Measurements from ENCODE around the gene SYNE1.
"Not testable (repeated sequence)": the region's sequence is repeated elsewhere in the genome, so short reads cannot be mapped to it uniquely, and the experiment has no call there.

GRCh38 chr6:152076242-152076641 is 560.9 kb downstream of the SYNE1 start:
- not testable (repeated sequence) for TF ChIP-seq CTCF, POLR2A, POLR2AphosphoS5, EP300 (IDR thresholded peaks at IDR 0.05)

All from upper lobe of left lung (tissue), 4 donors.